Stomach (tissue), 4 donors: ENCODE data around the gene EHMT1.

Source experiments
- EP300 ChIP-seq: sonication (generic); formaldehyde crosslinking; IDR thresholded peaks from one replicate; pipeline ENCODE4 v1.6.1; 2017; ENCODE audit warnings: antibody characterized with exemption
- POLR2A ChIP-seq, 4 donors: fragments of 450-650 bp; IDR thresholded peaks; one replicate each; pipeline ENCODE4 v1.6.1; 2016; ENCODE audit warnings: antibody characterized with exemption in 4 of 4, control low read depth in 2 of 4, mild to moderate bottlenecking in 1 of 4, moderate library complexity in 1 of 4
- TF ChIP-seq, protein P1 (sequence below), 7 experiments: fragments of 450-650 bp in 4 of 7; fragments of 200-600 bp in 3 of 7; sonication (generic) in 3 of 7; IDR thresholded peaks; one replicate each; pipeline ENCODE4 v1.5.1; 2016 to 2019; ENCODE audit warnings: antibody characterized with exemption in 7 of 7, control low read depth in 2 of 7, mild to moderate bottlenecking in 1 of 7

DNA sequence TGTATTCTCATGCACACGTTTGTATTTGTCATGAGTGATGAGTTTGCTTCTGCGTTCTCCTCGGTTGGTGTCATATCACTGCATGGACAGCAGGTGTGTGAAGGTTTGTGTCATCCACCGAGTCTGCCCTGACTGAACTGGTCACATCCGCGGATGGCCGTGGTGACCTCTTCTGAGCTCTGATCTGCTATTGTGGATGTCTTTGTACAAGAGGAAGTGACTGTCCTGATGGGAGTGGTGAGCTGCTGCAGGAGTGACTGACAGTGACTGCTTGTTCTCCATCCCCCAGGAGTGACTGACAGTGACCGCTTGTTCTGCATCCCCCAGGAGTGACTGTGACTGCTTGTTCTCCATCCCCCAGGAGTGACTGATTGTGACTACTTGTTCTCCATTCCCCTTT is 69.9 kb downstream of the EHMT1 start:
- TF ChIP-seq EP300 (no peak), POLR2A (IDR thresholded peaks at IDR 0.05) (no peak)
- TF ChIP-seq, protein P1, sequence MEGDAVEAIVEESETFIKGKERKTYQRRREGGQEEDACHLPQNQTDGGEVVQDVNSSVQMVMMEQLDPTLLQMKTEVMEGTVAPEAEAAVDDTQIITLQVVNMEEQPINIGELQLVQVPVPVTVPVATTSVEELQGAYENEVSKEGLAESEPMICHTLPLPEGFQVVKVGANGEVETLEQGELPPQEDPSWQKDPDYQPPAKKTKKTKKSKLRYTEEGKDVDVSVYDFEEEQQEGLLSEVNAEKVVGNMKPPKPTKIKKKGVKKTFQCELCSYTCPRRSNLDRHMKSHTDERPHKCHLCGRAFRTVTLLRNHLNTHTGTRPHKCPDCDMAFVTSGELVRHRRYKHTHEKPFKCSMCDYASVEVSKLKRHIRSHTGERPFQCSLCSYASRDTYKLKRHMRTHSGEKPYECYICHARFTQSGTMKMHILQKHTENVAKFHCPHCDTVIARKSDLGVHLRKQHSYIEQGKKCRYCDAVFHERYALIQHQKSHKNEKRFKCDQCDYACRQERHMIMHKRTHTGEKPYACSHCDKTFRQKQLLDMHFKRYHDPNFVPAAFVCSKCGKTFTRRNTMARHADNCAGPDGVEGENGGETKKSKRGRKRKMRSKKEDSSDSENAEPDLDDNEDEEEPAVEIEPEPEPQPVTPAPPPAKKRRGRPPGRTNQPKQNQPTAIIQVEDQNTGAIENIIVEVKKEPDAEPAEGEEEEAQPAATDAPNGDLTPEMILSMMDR (IDR thresholded peaks at IDR 0.05) = no peak
